GM12878 (cell line): ENCODE data around the gene CCL4. TPM values are rescaled to one million over a fixed set of nuclear protein-coding genes. Genes with fewer than 3 reads are reported as not detected.
"Not testable (repeated sequence)": the region's sequence is repeated elsewhere in the genome, so short reads cannot be mapped to it uniquely, and the experiment has no call there.

Experiments
- ATAC-seq: fragments of 200-7000 bp; cut with Tn5 transposase; 3 replicates; pipeline ENCODE4 v1.9.1; 2020; ENCODE audit warnings: mild to moderate bottlenecking, moderate library complexity
- BruUV-seq: library from RNA; stranded (reverse); fragments of 400-500 nt; replicated peaks from 2 replicates; lab custom pipeline; 2021; lab: Mats Ljungman, UMichigan
- CTCF ChIA-PET: fragments of 300-600 bp; sonication (Branson Sonifier 250); formaldehyde crosslinking; extraction: SDS; loops from one replicate; lab custom pipeline; 2021; ENCODE audit warnings: inconsistent platforms; lab: Yijun Ruan, JAX
- POLR2A ChIA-PET: fragments of 350-600 bp; formaldehyde crosslinking; extraction: SDS; loops from one replicate; lab custom pipeline; 2021; ENCODE audit warnings: inconsistent platforms; lab: Charles Lee
- RAD21 ChIA-PET: fragments of 300-600 bp; sonication (Branson Sonifier 250); formaldehyde crosslinking; loops from one replicate; lab custom pipeline; 2023; ENCODE audit warnings: antibody characterized with exemption; ENCODE audit not compliant: unreplicated experiment; lab: Charles Lee
- SMC1A ChIA-PET: fragments of 300-600 bp; sonication (Branson Sonifier 250); formaldehyde crosslinking; loops from one replicate; lab custom pipeline; 2023; ENCODE audit not compliant: unreplicated experiment, uncharacterized antibody; lab: Charles Lee
- DNase-seq: peaks from one replicate; pipeline ENCODE4 v3.0.0-alpha.2; 2011; ENCODE audit warnings: low read depth, low spot score
- FAIRE-seq: peaks from 3 replicates; lab custom pipeline; 2011; peaks lifted over from hg19 to GRCh38; lab: Jason Lieb, UNC
- H2AFZ ChIP-seq: 2 replicates; pipeline ENCODE4 v1.6.0; 2011; ENCODE audit warnings: low read depth, low read length, control low read depth; ENCODE audit not compliant: control insufficient read depth
- H3K27ac ChIP-seq: 2 replicates; pipeline ENCODE4 v1.5.1; 2011; ENCODE audit warnings: control low read depth; ENCODE audit not compliant: control insufficient read depth, insufficient read depth
- H3K27me3 ChIP-seq, 2 experiments: replicated peaks in 1 of 2; 2 replicates each; pipeline versions ENCODE4 v1.6.0 to v1.6.1; 2011; ENCODE audit warnings: low read length in 1 of 2; ENCODE audit not compliant: control insufficient read depth in 2 of 2, insufficient read depth in 2 of 2
- H3K36me3 ChIP-seq, 2 experiments: 2 replicates each; pipeline ENCODE4 v1.5.1; 2011; ENCODE audit warnings: low read length in 1 of 2; ENCODE audit not compliant: control insufficient read depth in 2 of 2, insufficient read depth in 2 of 2
- H3K4me1 ChIP-seq: 2 replicates; pipeline ENCODE4 v1.6.1; 2011; ENCODE audit warnings: mild to moderate bottlenecking, low read length, moderate library complexity, mixed read lengths; ENCODE audit not compliant: control insufficient read depth, insufficient read depth
- H3K4me2 ChIP-seq: 2 replicates; pipeline ENCODE4 v1.6.0; 2011; ENCODE audit warnings: control low read depth; ENCODE audit not compliant: control insufficient read depth, insufficient read depth
- H3K4me3 ChIP-seq: fragments of 200-600 bp; sonication (generic); 2 replicates; pipeline ENCODE4 v1.5.1; 2016
- H3K79me2 ChIP-seq: 2 replicates; pipeline ENCODE4 v1.6.0; 2011; ENCODE audit warnings: low read length; ENCODE audit not compliant: control insufficient read depth, insufficient read depth
- H3K9ac ChIP-seq: 2 replicates; pipeline ENCODE4 v1.8.0; 2011; ENCODE audit warnings: low read length, control low read depth, mixed read lengths; ENCODE audit not compliant: control insufficient read depth, insufficient read depth
- H3K9me3 ChIP-seq: replicated peaks from 3 replicates; pipeline ENCODE4 v1.5.1; 2011; ENCODE audit warnings: mild to moderate bottlenecking, low read length; ENCODE audit not compliant: control insufficient read depth, insufficient read depth
- H4K20me1 ChIP-seq: 2 replicates; pipeline ENCODE4 v1.6.0; 2011; ENCODE audit not compliant: control insufficient read depth, insufficient read depth
- CHD2 ChIP-seq: IDR thresholded peaks from 2 replicates; pipeline ENCODE4 v1.6.1; 2011; ENCODE audit warnings: low read depth, low read length, improper control_type of control experiment, borderline replicate concordance
- EED ChIP-seq: sonication (generic); IDR thresholded peaks from 2 replicates; pipeline ENCODE4 v1.6.1; 2016; ENCODE audit warnings: antibody characterized with exemption, low read depth
- EGR1 ChIP-seq, 2 experiments: IDR thresholded peaks; 1 replicate in 1 of 2; 2 replicates in 1 of 2; pipeline ENCODE4 v1.6.1; 2011 to 2012; ENCODE audit warnings: low read depth in 2 of 2, low read length in 2 of 2, borderline replicate concordance in 1 of 2, mild to moderate bottlenecking in 1 of 2, moderate library complexity in 1 of 2
- EP300 ChIP-seq, 2 experiments: fragments of 150-350 bp in 1 of 2; IDR thresholded peaks; 2 replicates each; pipeline ENCODE4 v1.6.1; 2011 to 2012; ENCODE audit warnings: low read depth in 2 of 2, low read length in 2 of 2, borderline replicate concordance in 1 of 2, improper control_type of control experiment in 1 of 2, inconsistent platforms in 1 of 2; ENCODE audit not compliant: control insufficient read depth in 1 of 2
- HCFC1 ChIP-seq: fragments of 150-350 bp; IDR thresholded peaks from 2 replicates; pipeline ENCODE4 v1.6.1; 2014; ENCODE audit warnings: low read length
- HDGF ChIP-seq: fragments of 450-650 bp; IDR thresholded peaks from 2 replicates; pipeline ENCODE4 v1.6.1; 2016; ENCODE audit warnings: antibody characterized with exemption
- IKZF1 ChIP-seq: fragments of 450-650 bp; conservative IDR thresholded peaks from 2 replicates; pipeline ENCODE4 v1.6.1; 2017; ENCODE audit warnings: antibody characterized with exemption, mild to moderate bottlenecking
- IKZF2 ChIP-seq, 2 experiments: fragments of 450-650 bp; IDR thresholded peaks; 2 replicates each; pipeline ENCODE4 v1.6.1; 2017; ENCODE audit warnings: mild to moderate bottlenecking in 2 of 2, moderate library complexity in 2 of 2
- MEF2B ChIP-seq: fragments of 450-650 bp; IDR thresholded peaks from 2 replicates; pipeline ENCODE4 v1.6.1; 2018; ENCODE audit warnings: mild to moderate bottlenecking, moderate library complexity; ENCODE audit not compliant: partially characterized antibody, poor library complexity, severe bottlenecking
- MTA2 ChIP-seq: fragments of 450-650 bp; IDR thresholded peaks from 2 replicates; pipeline ENCODE4 v1.6.1; 2016; ENCODE audit warnings: low read depth, mild to moderate bottlenecking, moderate library complexity
- SMAD1 ChIP-seq: fragments of 450-650 bp; IDR thresholded peaks from 2 replicates; pipeline ENCODE4 v1.6.1; 2018; ENCODE audit warnings: mild to moderate bottlenecking, low read depth; ENCODE audit not compliant: partially characterized antibody
- SPI1 ChIP-seq: IDR thresholded peaks from 2 replicates; pipeline ENCODE4 v1.6.1; 2011; ENCODE audit warnings: low read depth, mild to moderate bottlenecking, low read length, moderate library complexity, borderline replicate concordance; ENCODE audit not compliant: insufficient read depth
- TCF12 ChIP-seq: IDR thresholded peaks from 2 replicates; pipeline ENCODE4 v1.6.1; 2011; ENCODE audit warnings: low read depth, mild to moderate bottlenecking, low read length
- TCF3 ChIP-seq: IDR thresholded peaks from 2 replicates; pipeline ENCODE4 v1.6.1; 2012; ENCODE audit warnings: low read depth, mild to moderate bottlenecking, low read length, borderline replicate concordance; ENCODE audit not compliant: insufficient read depth
- YY1 ChIP-seq: IDR thresholded peaks from 2 replicates; pipeline ENCODE4 v1.6.1; 2011; ENCODE audit warnings: low read depth, mild to moderate bottlenecking, low read length
- ZNF687 ChIP-seq: fragments of 450-650 bp; IDR thresholded peaks from 2 replicates; pipeline ENCODE4 v1.6.1; 2017; ENCODE audit warnings: mild to moderate bottlenecking, moderate library complexity
- WGBS: methylation state at CpG from one replicate; pipeline ENCODE4 v1.1.6; 2016; ENCODE audit warnings: low lambda C conversion rate; ENCODE audit not compliant: insufficient replicate concordance, insufficient coverage; ENCODE audit errors: missing lambda C conversion rate; 5-methylcytosine and 5-hydroxymethylcytosine counted together
- in situ Hi-C: fragments of 300-500 bp; cut with MboI; formaldehyde crosslinking; loops from 9 replicates; pipeline ENCODE4 v1.14.3; 2018; ENCODE audit warnings: mixed read lengths
- intact Hi-C: fragments of 100-400 bp; cut with micrococcal nuclease; formaldehyde crosslinking; loops from one replicate; pipeline ENCODE4 v1.14.2; 2022; ENCODE audit not compliant: unreplicated experiment
- polyA plus RNA-seq, 11 experiments: library from polyadenylated mRNA; depleted of rRNA in 4 of 11; unstranded in 6 of 11; stranded (reverse) in 5 of 11; fragments of >200 nt; fragmentation: Nextera tagmentation in 4 of 11; fragmentation: Illumina TruSeq in 1 of 11; extraction: Ambion mirVana in 4 of 11; extraction: Trizol in 1 of 11; gene quantifications; 1 replicate in 1 of 11; 2 replicates in 10 of 11; pipeline versions ENCODE4 v1.2.1 to v1.2.3, GENCODE V29; 2011 to 2016; ENCODE audit warnings: inconsistent platforms in 2 of 11, missing spikeins in 2 of 11, low read depth in 1 of 11
- total RNA-seq, 4 experiments: library from RNA; depleted of rRNA in 3 of 4; stranded (reverse); fragments of >200 nt in 3 of 4; fragmentation: Illumina TruSeq in 1 of 4; extraction: Trizol in 1 of 4; gene quantifications; 2 replicates each; pipeline versions ENCODE4 v1.2.1 to v1.2.3, GENCODE V29; 2013 to 2021
- TF ChIP-seq, protein P1 (sequence below): fragments of 450-650 bp; IDR thresholded peaks from 2 replicates; pipeline ENCODE4 v1.6.1; 2017; ENCODE audit warnings: low read depth, mild to moderate bottlenecking, moderate library complexity

The CCL4 gene
- total and polyA plus RNA-seq, 10 of the 15 experiments (the other 5 are each of a cell fraction or from before 2014, with no cell fraction given) = 18.7 to 741 (median 79.4) TPM

DNA sequence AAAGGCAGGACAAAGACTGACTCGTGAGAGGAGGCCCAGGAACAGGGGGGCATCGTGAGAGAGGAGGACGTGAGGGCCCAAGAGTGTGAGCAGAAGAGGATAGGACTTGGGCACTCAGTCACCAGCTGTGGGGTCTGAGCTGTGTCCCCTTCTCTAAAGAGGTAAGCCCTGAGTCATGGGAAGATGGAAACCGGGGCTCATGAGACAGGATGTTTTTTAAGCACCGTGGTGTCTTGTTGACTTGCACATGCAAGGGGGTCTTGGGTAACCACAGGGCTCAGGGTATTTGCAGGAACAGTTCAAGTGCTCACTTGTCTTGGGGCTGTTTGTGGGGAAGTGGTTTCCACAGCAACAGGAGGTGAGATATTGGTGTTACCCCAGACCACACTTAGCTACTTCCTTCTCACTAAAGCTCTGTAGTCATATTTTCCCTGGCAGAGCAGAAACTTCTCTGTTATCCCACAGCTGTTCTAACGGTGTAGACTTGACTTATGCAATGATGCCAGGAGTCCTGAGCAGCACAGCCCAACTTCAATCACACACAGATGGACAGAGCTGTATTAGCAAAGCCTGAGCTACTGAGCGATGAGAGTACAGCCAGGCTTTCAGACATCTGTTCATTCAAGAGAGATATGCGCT, 21.0 kb upstream of the CCL4 start:
- peak overlapping the region; percentile 88 for H3K27ac ChIP-seq
- peak; percentile 59; the same call in 1 of the 2 replicates for TF ChIP-seq CHD2
- TF ChIP-seq HCFC1 = peak; percentile 52
- 0 out of 3 replicates have a peak, but pooled peaks of 1 of the 2 experiments have one; percentile 6 for TF ChIP-seq EGR1 (IDR thresholded peaks at IDR 0.05; ENCODE audit: borderline replicate concordance in 1 of 2, low read depth in 2 of 2, low read length in 2 of 2)
- peak; percentile 66 to 84; a peak in 3 of 4 replicates for TF ChIP-seq IKZF2 (IDR thresholded peaks at IDR 0.05)
- TF ChIP-seq EP300 (IDR thresholded peaks at IDR 0.05; ENCODE audit: borderline replicate concordance in 1 of 2, control insufficient read depth in 1 of 2, low read depth in 2 of 2, low read length in 2 of 2) = peak; percentile 54 to 70; a peak in 3 of 4 replicates
- peak; percentile 55; the same call in 1 of the 2 replicates for TF ChIP-seq YY1
- peak; percentile 26; the same call in 1 of the 2 replicates for TF ChIP-seq EED
- peak; percentile 63 for TF ChIP-seq MEF2B
- peak; percentile 57; the same call in 1 of the 2 replicates for TF ChIP-seq ZNF687
- peak; percentile 25; the same call in 1 of the 2 replicates for TF ChIP-seq TCF12
- TF ChIP-seq IKZF1 = peak; percentile 81
- peak; percentile 28 for TF ChIP-seq SMAD1
- peak; percentile 62 for TF ChIP-seq MTA2
- TF ChIP-seq, protein P1, sequence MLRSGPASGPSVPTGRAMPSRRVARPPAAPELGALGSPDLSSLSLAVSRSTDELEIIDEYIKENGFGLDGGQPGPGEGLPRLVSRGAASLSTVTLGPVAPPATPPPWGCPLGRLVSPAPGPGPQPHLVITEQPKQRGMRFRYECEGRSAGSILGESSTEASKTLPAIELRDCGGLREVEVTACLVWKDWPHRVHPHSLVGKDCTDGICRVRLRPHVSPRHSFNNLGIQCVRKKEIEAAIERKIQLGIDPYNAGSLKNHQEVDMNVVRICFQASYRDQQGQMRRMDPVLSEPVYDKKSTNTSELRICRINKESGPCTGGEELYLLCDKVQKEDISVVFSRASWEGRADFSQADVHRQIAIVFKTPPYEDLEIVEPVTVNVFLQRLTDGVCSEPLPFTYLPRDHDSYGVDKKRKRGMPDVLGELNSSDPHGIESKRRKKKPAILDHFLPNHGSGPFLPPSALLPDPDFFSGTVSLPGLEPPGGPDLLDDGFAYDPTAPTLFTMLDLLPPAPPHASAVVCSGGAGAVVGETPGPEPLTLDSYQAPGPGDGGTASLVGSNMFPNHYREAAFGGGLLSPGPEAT = peak; percentile 76
- TF ChIP-seq HDGF = peak; percentile 55; the same call in 1 of the 2 replicates
- 0 out of 2 replicates have a peak, but pooled peaks have one; percentile 26 for TF ChIP-seq TCF3
- TF ChIP-seq SPI1 = peak; percentile 38; the same call in 1 of the 2 replicates

More for the DNA sequence above, 21.0 kb upstream of the CCL4 start:
- H4K20me1 ChIP-seq, H3K9me3 ChIP-seq, H3K27me3 ChIP-seq, BruUV-seq, in situ Hi-C loops, FAIRE-seq, H3K36me3 ChIP-seq, intact Hi-C loops, H3K79me2 ChIP-seq: not testable (repeated sequence)
- H3K9ac ChIP-seq = peak overlapping the region; percentile 62
- peak; percentile 78 for DNase-seq
- H3K4me2 ChIP-seq = peak overlapping the region; percentile 91
- ChIA-PET SMC1A (interaction anchor here (0.6 to 2.8 kb wide), 9 partner anchors 9 to 207 kb away, joined by 3 to 19 read pairs (median 4); partner anchors contain the start of gene CCL4), POLR2A (interaction anchor here (1.1 to 1.8 kb wide), 2 partner anchors 10 to 36 kb away, joined by 3 to 8 read pairs; no protein-coding TSS in a partner anchor), RAD21 (interaction anchor here (0.6 to 3.4 kb wide), 9 partner anchors 8 to 113 kb away, joined by 3 to 29 read pairs (median 4); no protein-coding TSS in a partner anchor), CTCF (interaction anchor here (0.5 to 14.1 kb wide), 8 partner anchors 8 to 113 kb away, joined by 3 to 201 read pairs (median 4); partner anchors contain the start of gene CCL3)
- H2AFZ ChIP-seq = peak overlapping the region; percentile 55
- peak; percentile 79 for ATAC-seq
- 10% methylated on average over 7 of the region's 8 CpGs for WGBS
- peaks cover 31% of the 10 kb centered on the region for H3K4me1 ChIP-seq
- peak overlapping the region; percentile 3; the same call in 1 of the 2 replicates for H3K4me3 ChIP-seq
